HG02642 (cell line): ENCODE results near the gene METTL1.
"Not testable (repeated sequence)": the region's sequence is repeated elsewhere in the genome, so short reads cannot be mapped to it uniquely, and the experiment has no call there.

Experiments
- ATAC-seq: cut with Tn5 transposase; IDR thresholded peaks from one replicate; pipeline ENCODE4 v1.9.1; 2021; ENCODE audit warnings: mild to moderate bottlenecking; ENCODE audit not compliant: unreplicated experiment, poor library complexity

Gene METTL1

GRCh38 chr12:57800965-57801364 is 29.1 kb upstream of the METTL1 start:
- ATAC-seq = no peak

DNA sequence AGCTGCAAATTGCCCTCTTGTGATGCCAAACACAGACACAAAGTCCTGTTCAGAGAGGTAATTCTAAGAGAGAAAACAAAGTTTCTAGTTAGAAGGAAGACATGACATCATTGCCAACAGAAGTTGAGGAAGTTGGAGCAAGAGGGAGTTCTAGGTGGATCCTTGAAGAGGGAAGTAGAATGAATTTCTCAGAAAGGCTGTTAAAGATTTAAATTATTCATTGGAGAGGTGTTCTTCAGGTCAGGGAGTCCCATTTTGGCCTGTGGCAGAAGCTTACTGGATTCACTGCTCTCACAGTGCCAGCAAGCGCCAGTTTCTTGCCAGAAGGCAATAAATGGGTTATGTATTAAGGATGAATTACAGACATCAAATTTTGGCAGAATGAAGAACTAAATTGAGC is 26.0 kb upstream of the METTL1 start:
- no peak for ATAC-seq

DNA sequence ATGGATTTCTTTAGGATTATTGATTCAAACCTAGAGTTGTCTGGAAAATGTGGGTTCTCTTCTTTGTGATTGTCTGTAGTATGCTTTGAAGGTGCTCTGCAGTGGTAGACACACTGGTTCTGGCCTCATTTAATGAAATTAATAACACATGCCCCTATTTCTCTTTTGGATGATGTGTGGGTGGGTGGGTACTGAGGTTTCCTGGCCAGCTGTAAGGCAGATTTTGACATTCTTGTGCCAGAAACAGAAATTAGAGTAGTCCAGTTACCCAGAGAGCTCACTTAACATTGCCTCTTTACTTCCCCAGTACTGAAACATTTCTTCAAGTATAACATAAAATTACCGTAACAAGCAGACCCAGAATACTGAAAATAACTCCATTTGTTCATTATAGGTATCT is 25.1 kb upstream of the METTL1 start:
- ATAC-seq = no peak

- no peak for ATAC-seq
Measured at GRCh38 chr12:57795354-57795753, 23.4 kb upstream of the METTL1 start.

DNA sequence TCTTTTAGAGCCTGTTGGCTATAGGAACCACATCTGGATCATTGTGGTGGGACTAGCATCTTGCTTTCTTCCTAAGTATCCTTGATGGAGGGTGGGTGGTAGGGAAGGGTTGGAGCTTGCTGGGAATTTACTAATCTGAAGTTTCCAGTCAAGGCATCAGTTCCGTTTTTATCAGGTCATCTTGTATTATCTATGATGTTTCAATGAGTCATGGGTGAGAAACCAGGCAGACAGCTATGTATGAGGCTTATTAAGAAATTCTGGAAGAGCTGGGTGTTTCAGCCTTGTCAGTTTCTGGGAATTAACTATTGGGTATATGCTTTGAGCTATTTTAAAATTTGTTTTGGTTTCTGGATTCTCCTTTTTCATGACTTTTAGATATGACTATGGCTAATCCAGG is 22.0 kb upstream of the METTL1 start:
- ATAC-seq = no peak

- no peak for ATAC-seq
Measured at GRCh38 chr12:57783861-57784260, 12.0 kb upstream of the METTL1 start.

- ATAC-seq = no peak
Measured at GRCh38 chr12:57783466-57783801, 11.5 kb upstream of the METTL1 start.

- ATAC-seq = peak; percentile 83
Measured at GRCh38 chr12:57782608-57783465, 10.9 kb upstream of the METTL1 start, which contains the start of gene TSFM. Gene TSFM, plus strand, starts transcription at chr12:57782787. Its CDS starts 15 bp downstream, at chr12:57782802.

- no peak for ATAC-seq
Measured at GRCh38 chr12:57782243-57782607, 10.3 kb upstream of the METTL1 start.

DNA sequence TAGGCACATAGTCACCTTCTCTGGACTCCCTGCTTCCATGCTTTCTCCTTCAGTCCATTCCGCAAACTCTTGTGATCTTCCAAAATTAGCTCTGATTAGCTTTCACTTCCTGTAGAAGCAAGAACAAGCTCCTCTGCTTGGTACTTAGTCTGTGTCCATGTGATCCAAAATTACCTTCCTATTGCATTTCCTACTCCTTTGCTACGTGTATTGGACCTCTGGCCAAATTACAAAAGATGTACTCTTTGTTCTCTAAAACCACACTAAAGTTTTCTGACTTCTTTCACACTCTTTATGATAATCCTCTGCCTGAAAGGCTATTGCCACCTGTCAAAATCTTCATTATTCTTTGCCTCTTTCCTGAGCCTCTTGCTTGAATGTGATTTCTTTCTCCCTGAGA is 9.9 kb upstream of the METTL1 start:
- ATAC-seq = no peak

DNA sequence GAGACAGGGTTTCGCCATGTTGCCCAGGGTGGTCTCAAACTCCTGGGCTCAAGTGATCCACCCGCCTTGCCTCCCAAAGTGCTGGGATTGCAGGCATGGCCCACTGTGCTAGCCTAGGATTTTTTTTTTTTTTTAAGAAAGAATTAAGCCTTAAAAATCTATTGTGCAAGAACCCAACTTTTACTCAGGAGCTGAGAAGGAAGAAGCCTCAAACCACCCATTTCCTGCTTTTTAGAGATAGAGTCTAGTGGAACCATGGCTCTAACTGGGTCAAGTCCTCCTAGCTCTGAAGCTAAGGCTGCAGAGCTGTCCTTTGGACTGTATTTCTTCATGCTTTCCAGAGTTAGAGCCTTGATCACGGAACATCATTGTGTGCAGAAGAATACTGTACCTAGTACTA is 9.3 kb upstream of the METTL1 start:
- ATAC-seq = no peak

DNA sequence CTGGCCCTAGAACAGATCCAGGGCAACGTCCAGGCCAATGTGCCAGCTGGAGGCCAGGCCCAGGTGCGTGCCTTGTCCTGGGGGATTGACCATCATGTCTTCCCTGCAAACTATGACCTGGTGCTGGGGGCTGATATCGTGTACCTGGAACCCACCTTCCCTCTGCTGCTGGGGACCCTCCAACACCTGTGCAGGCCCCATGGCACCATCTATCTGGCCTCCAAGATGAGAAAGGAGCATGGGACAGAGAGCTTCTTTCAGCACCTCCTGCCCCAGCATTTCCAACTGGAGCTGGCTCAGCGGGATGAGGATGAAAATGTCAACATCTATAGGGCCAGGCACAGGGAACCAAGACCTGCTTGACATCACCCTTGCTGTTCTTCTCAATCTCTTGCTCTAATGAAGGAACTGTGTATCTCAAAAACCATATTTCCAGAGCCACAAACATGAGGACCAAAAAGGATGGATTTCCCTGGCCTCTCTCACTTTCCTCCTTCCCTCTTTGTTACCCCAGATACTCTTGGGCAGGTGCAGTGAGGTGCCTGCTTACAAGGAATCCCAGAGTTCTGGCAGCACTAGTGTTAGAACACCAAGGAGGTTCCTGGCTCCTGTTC is 8.5 kb upstream of the METTL1 start:
- no peak for ATAC-seq

DNA sequence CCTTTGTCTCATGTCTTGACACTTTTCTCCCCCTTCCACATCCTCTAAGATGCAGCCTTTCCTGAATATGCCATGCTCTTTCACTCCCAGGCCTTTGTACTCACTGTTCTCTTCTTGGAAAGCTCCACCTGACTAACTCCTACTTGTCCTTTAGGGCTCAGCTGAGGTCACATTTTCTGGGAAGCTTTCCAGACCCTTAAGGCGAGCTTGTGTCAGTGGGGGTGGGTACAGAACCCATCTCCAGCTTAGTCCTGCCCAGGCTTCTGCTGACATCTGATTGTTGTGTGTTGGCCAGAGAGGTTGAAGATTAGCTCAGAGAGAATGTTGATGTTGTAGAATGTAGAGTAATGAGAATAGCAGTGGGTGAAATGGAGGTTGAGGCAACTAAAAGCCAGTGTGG is 7.8 kb upstream of the METTL1 start:
- no peak for ATAC-seq

DNA sequence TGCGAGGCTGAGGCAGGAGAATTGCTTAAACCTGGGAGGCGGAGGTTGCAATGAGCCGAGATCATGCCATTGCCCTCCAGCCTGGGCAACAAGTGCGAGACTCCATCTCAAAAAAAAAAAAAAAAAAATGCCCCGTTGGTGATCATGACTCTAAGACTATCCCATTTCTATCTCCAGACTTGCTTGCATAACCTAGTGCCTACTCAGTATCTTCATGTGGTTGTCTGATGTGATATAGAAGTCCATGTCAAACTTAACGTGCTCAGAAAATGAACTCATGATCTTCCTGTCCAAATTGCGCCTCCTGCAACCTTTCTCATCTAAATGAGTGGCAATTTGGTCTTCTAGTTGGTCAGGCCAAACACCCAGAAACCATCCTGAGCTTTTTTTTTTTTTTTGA is 6.0 kb upstream of the METTL1 start:
- ATAC-seq = no peak

- no peak for ATAC-seq
Measured at GRCh38 chr12:57777367-57777766, 5.5 kb upstream of the METTL1 start.

DNA sequence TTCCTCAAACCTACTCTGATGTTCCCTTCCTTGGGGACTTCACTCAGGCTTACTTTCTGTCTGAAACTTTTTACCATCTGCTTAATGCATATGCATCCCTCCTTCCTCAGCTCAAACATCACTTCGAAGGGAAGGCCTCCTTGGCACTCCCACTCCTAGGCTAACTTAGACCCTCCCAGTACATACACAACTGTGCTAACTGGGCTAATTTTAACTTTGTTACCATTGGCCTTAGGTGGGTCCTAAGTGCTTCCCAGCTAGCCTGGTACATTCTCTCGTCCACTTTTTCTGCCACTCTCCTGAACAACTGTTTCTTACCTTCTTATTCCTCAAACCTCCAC is 4.3 kb upstream of the METTL1 start:
- no peak for ATAC-seq

DNA sequence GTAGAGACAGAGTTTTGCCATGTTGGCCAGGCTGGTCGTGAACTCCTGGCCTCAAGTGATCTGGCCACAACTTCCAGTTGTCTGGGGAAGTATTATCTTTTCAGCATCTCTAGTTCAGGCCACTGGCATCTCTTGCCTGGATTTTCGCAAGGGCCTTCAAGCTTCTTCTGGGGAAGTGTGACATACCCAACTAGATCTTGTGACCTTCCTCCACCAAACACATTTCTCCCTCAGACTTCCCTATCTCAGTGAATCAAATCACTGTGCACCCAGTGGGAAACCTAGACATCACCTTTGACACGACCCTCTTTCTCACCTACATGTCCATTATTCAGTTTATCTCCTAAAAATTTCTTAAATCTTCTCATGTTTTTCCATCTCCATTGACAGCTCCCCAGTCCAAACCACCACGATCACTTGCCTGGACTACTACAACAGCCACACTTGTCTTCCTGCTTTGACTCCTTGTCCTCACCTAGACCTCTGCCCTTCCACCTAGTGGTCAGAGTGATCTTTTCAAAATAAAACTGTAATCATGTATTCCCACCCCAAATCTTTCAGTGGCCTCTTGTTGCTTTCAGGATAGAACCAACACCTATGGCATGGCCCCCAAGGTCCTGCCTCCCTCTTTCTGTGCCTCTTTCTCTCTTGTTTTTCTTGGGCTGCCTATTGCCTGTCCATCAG is 3.8 kb upstream of the METTL1 start:
- no peak for ATAC-seq

GRCh38 chr12:57775044-57775443 is 3.1 kb upstream of the METTL1 start:
- no peak for ATAC-seq

DNA sequence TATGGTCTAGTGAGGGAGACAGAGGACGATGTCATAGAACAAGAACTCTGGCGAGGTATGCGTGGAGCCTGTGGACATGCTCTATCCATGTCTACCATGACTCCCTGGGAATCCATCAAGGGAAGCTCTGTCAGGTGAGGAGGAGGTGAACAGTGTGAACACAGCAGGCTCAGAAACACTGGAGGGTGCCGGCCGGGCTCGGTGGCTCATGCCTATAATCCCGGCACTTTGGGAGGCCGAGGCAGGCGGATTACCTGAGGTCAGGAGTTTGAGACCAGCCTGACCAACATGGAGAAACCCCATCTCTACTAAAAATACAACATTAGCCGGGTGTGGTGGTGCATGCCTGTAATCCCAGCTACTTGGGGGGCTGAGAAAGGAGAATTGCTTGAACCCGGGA is 2.7 kb upstream of the METTL1 start:
- not testable (repeated sequence) for ATAC-seq

DNA sequence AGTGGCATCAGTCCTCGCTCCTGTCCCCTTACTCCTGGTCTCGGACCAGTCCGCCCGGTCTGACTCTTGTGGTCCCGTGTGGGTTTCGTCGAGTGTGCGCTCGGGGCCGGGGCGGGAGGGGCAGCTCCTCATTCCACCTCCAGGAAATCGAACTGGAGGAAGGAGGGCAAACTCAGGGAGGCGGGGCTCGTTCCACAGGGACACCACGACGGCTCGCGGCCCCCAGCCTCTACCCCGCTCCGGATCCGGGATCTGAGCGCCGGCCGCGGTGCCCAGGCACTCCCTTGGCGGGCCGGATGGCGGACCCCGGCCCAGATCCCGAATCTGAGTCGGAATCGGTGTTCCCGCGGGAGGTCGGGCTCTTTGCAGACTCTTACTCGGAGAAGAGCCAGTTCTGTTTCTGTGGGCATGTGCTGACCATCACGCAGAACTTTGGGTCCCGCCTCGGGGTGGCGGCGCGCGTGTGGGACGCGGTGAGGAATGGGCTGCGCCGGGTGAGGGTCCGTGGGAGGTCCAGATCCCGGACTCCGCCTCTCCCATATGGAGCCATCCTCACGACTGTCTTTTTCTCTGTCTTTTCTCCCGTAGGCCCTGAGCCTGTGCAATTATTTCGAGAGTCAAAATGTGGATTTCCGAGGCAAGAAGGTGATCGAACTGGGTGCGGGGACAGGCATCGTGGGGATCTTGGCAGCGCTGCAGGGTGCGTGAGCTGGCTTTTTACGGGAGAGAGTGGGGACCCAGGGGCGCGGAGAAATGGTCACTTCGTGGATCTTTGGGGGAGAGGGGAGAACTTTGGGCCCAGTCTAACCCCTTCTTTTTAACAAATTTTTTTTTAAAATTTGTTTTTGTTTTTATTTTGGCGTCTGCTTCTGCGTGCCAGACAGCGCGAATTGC is 771 bp upstream of the METTL1 start, which contains the start of gene EEF1AKMT3:
Gene EEF1AKMT3, plus strand, starts transcription at position 186 of the 894 bp plus-strand sequence. Its CDS starts 111 bp downstream, at position 297.
- ATAC-seq = peak; percentile 39
